HG02973 (cell line): ENCODE data around the gene TXNL4B.
"Not testable (repeated sequence)": the region's sequence is repeated elsewhere in the genome, so short reads cannot be mapped to it uniquely, and the experiment has no call there.

Experiments
- ATAC-seq: cut with Tn5 transposase; IDR thresholded peaks from one replicate; pipeline ENCODE4 v1.9.1; 2021; ENCODE audit warnings: moderate library complexity; ENCODE audit not compliant: unreplicated experiment

Gene TXNL4B

DNA sequence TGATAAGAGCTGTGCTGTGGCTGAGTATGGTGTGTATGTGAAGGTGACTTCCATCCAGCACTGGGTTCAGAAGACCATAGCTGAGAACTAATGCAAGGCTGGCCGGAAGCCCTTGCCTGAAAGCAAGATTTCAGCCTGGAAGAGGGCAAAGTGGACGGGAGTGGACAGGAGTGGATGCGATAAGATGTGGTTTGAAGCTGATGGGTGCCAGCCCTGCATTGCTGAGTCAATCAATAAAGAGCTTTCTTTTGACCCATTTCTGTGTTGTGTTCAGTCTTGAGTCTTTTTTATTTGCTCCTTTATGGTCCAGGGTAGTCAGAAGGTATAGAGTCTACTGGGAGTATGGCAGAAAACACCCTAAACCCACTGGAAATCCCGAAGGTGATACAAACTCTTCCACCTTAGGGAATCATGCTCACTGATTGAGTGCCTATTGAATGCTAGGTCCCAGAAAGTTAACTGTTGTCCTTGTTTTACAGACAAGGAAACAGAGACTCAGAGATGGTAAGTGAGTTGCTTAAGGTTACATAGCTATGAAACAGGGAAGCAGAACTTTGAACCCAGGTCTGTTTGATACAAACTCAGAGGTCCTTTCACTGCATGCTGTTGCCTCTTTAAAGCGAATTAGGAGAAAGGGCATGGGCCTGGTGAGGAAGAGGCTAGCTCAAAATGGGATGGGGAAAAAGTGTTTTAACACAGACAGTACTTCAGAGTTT is 16.3 kb downstream of the TXNL4B start:
- not testable (repeated sequence) for ATAC-seq

DNA sequence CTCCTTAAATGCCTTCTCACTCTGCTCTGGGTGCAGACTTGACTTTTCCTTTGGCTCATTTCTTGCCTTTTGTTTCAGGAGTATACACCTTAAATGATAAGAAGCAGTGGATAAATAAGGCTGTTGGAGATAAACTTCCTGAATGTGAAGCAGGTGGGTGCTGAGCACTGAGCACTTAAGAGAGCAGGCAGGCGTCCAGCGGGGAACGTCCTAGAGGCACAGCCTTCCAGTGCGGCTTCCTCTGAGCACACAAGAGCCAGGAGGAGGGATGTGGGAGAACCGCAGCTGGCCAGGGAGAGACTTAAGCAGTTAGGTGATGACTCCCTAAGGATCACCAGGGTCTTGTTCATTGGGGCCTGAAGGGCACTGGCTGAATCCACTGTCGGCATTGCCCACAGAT is 18.4 kb downstream of the TXNL4B start:
- ATAC-seq = not testable (repeated sequence)

DNA sequence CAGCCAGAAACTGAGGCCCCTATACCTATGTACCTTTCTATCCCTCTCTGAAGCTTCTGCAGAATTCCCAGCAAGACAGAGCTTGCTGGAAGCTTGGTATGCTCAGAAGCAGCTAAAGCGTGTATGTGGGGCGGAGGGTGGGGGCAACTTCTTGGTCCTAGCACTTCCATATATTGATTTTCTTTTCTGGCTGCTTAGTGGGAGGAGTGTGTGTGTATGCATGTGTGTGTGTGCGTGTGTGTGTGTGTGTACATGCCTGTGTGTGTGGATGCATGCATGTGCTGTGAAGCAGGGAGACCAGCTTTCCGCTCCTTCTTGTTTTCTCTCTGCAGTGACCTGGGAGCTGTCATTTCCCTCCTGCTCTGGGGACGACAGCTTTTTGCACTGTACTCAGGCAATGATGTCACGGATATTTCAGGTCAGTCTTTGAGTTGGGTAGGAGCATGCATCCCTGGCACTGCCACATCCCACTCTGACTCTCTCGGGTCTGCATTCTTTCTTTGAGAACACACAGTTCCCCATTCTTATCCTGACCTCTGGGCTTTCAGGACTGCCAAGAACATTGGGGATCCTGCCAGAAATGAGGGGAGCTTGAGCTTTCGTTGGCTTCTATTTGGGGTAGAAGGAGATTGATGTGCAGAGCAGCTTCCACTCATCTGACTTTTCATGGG is 19.7 kb downstream of the TXNL4B start:
- no peak for ATAC-seq

DNA sequence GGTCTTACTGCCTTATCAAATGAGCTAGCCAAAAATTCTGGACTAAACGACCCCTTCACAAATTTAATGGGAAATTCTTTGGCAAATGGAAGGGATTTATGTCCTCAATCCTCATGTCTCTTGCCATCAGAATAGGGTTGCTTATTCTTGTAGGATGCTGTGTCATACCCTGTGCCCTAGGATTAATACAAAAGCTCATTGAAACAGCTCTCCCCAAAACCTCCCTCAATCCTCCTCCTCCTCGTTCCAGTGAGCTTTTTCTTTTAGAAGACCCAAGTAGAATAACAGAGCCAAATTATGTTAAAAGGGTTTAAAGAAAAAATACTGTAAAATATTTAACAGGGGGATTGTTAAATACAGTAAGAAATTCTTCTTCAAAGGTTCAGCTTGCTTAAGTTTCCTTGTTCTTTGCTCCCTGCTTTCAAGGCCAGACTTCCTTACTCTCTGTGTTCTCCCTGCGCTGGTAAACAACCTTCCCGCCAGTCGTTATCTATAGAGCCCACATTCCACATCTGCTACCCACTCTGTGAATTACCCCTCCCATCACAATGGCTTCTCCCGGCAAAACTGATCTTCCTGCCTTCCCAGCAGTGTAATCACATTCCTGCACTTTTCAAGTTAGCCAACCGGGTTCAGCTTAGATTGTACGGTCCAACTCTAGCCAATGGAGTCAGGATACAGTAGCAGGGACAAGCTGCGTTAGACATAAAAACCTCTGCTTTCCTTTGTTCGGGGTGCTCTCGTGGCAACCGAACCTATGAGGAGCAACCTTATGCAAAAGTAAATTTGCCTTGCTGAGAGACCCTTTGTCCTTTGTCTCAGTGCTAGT is 20.7 kb downstream of the TXNL4B start:
- ATAC-seq = no peak

DNA sequence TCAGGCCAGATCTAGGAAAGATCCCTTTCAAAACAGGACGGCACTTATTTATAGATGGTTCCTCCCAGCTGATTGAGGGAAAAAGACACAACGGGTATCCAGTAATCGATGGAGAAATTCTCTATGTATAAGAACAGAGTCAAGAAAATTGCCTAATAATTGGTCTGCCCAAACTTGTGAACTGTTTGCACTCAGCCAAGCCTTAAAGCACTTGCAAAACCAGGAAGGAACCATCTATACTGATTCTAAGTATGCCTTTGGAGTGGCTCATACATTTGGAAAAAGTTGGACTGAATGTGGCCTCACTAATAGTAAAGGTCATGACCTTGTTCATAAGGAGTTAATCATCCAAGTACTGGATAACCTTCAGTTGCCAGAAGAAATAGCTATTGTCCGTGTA is 24.5 kb downstream of the TXNL4B start:
- no peak for ATAC-seq

DNA sequence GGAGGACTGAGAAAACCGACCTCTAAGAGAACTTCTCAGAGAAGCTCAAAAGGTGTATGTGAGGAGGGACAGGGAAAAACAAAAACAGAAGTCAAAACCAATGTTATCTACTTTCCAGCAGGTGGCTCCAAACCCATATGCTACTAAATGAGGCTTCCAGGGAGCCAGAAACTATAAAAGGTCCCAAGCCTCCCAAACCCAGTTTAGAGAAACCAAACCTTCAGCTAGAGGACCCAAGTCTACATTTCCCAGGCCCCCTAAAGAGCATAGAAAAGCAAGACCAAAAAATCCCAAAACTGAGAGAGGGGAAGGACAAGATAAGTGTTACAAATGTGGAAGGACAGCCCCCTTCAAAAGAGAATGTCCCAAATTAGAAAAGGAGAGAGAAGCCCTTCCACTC is 26.7 kb downstream of the TXNL4B start:
- peak; percentile 46 for ATAC-seq

DNA sequence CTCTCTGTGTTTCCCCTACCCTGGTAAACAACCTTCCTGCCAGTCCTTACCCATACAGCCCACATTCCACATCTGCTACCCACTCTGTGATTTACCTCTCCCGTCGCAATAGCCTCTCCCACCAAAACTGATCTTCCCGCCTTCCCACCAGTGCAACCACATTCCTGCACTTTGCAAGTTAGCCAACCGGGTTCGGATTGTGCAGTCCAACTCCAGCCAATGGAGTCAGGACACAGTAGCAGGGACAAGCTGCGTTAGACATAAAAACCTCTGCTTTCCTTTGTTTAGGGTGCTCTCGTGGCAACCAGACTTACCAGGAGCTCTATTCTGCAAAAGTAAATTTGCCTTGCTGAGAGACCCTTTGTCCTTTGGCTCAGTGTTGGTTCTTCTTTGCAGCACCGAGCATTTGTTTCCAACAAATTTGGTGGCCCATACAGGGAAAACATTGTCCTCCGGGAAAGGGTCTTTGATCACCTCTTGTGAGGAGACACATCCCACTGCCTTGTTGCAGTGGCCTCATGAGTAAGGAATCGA is 29.0 kb downstream of the TXNL4B start:
- ATAC-seq = no peak

DNA sequence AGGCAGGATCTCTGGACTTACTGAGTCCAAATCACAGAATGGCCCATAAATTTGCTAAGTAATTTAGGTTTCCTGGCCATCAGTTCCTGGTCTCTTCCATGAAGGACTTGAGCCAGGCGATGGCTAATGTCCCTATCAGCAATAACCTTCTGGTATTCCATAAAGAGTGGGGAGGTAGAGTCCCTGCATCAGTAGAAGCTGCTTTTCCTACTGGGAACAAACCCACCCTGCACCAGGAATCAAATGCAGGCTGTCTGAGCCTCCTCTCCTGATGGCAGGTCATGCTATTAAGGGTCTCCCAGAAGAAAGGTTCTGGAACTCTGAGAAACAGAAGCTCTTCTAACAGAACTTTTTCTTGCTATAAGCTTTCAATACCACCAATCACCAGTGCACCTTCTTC is 31.9 kb downstream of the TXNL4B start:
- no peak for ATAC-seq

DNA sequence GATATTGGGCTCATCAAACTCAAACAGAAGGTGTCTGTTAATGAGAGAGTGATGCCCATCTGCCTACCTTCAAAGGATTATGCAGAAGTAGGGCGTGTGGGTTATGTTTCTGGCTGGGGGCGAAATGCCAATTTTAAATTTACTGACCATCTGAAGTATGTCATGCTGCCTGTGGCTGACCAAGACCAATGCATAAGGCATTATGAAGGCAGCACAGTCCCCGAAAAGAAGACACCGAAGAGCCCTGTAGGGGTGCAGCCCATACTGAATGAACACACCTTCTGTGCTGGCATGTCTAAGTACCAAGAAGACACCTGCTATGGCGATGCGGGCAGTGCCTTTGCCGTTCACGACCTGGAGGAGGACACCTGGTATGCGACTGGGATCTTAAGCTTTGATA is 33.0 kb downstream of the TXNL4B start:
- no peak for ATAC-seq

DNA sequence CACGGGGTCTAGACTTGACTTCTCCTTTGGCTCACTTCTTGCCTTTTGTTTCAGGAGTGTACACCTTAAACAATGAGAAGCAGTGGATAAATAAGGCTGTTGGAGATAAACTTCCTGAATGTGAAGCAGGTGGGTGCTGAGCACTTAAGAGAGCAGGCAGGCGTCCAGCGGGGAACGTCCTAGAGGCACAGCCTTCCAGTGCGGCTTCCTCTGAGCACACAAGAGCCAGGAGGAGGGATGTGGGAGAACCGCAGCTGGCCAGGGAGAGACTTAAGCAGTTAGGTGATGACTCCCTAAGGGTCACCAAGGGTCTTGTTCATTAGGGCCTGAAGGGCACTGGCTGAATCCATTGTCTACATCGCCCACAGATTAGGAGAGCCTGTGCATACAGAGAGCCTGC is 34.4 kb downstream of the TXNL4B start:
- not testable (repeated sequence) for ATAC-seq

DNA sequence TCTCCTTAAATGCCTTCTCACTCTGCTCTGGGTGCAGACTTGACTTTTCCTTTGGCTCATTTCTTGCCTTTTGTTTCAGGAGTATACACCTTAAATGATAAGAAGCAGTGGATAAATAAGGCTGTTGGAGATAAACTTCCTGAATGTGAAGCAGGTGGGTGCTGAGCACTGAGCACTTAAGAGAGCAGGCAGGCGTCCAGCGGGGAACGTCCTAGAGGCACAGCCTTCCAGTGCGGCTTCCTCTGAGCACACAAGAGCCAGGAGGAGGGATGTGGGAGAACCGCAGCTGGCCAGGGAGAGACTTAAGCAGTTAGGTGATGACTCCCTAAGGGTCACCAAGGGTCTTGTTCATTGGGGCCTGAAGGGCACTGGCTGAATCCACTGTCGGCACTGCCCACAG is 36.1 kb downstream of the TXNL4B start:
- not testable (repeated sequence) for ATAC-seq

DNA sequence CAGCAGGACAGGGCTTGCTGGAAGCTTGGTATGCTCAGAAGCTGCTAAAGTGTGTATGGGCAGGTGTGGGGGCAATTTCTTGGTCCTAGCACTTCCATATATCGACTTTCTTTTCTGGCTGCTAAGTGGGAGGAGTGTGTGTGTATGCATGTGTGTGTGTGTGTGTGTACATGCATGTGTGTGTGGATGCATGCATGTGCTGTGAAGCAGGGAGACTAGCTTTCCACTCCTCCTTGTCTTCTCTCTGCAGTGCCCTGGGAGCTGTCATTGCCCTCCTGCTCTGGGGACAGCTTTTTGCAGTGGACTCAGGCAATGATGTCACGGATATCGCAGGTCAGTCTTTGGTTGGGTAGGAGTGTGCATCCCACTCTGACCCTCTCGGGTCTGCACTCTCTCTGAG is 37.5 kb downstream of the TXNL4B start:
- no peak for ATAC-seq

DNA sequence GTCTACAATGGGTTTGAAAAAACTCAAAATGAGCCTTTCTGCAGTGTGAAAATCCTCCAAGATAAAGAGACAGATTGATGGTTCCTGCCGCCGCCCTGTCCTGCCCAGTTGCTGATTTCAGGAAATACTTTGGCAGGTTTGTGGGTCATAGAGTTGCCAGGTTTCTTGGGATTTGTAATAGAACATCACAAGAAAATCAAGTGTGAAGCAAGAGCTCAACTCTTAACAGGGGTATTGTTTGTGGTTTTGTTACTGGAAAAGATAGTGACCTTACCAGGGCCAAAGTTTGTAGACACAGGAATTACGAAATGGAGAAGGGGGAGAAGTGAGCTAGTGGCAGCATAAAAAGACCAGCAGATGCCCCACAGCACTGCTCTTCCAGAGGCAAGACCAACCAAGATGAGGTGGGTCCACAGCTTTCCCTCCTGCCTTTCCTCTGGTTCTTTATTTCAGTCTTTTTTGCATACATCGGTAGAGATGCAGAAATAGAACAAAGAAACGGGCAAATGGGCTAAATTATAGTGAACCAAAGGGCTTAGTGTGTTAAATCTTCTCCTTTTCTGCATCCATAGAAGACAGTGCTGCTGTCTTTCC is 39.1 kb downstream of the TXNL4B start, which contains the start of gene HP:
Gene HP (plus strand): TSS at position 252 of the 594 bp plus-strand sequence. CDS start 148 bp downstream, at position 400.
- ATAC-seq = not testable (repeated sequence)

DNA sequence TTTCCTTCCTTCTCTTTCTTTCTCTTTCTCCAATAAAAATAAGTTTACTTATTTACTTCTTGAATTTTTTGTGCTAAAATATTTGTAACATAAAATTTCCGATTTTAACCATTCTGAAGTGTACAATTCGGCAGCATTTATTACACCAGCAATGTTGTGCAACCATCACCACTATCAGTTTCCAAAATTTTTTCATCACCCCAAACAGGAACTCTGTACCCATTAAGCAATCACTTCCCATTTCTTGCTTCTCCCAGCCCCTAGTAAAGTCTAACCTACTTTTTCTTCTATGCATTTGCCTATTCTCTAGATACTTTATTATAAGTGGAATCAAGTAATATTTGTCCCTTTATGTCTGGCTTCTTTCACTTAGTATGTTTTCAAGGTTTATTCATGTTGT is 41.6 kb downstream of the TXNL4B start:
- no peak for ATAC-seq

DNA sequence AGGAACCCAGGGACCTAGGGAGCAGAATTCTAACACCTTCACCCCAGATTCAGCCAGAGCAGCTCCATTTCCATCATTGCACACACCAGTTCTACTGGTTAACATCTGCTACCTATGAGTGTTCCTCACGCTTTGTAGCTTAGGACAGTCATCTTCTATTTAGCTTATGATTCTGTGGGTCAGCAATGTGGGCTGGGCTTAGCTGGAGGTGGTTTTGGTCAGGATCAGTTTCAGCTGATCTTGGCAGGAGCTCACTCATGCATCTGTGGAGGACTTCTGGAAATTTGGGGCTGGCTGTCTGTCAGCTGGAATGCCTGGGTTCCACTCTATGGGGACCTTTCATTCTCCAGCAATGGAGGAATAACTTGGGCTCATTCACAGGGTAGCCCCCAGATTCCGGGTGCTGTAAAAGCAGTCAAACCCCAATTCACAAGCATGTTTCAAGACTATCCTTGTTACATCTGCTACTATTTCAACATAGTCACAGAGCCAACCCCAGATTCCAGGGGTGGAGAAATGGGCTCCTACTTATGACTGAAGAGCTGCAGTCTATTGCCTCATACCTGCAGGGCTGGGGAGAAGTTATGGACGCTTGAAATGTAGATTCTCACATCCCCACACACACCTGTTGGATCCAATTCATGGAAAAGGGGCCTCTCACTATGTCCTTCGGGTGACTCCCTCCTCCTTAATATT is 42.5 kb downstream of the TXNL4B start:
- ATAC-seq = no peak

DNA sequence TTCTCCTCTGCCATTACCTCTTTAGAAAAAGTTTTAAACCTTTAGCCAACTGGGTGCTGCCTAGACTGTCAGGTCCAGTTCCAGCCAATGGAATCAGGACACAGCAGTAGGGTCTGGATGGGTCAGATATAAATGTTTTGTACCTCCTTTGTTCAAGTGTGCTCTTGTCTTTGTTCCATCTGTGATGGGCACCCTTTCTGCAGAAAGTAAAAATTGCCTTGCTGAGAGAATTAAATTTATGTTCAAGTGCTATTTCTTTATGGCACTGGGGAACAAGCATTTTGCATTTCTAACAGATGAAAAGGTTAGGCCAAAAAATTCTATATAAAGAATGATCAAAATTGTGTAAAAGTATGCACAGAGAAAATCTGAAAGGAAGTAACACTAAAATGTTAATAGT is 44.3 kb downstream of the TXNL4B start:
- ATAC-seq = no peak

DNA sequence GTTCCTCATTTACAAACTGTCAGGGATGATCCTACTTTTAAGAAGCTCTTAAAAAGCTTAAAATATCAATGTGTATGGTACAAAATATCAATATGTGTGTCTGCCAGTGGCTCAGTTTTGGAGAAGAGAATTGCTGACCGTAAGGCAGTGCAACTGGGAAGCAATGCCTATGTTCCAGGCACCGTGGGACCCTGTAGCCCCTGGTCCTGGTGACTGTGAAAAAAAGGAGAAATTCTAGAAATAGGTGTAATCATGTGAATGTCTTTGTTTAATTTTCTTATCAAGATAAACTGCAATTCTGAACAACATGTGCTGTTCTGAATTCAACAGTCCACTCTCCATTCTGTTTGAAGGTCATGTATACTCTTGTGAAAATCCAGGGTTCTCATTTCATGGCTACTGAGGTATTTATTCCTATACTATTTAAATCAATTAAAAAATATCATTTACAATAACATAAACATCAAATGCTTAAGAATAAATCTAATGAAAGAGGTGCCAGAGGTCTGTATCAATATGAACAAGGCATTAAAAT is 48.5 kb downstream of the TXNL4B start:
- ATAC-seq = no peak

DNA sequence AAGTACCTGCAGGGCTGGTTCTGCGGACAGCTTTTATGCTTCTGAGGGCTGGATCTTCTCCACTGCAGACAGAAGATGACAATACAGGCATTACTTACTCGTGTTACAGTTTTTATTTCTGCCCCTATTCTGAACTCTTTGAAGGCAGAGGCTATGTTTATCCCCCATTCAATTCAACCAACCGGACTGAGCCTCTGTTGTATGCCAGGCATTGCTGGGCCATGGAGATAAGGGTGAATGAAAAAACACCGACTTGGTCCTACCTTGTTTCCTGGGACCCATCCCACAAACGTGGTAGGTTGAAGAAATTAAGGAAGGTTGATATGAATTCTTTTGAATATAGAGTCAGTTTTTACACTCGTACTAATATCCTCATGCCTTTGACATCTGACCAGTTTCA is 49.1 kb downstream of the TXNL4B start:
- ATAC-seq = no peak

DNA sequence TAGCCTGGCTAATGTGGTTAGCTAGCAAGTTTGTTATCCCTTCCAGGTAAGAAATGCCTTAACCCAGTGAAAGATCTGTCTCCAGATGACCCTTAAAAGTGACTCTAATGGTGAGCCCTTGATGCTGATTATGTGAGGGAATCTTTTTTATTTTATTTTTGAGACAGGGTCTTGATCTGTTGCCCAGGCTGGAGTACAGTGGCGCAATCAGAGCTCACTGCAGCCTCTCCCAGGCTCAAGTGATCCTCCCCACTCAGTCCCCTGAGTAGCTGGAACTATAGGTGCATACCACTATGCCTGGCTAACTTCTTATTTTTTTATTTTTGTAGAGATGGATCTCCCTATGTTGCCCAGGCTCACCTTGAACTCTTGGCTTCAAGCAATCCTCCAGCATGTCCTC is 49.9 kb downstream of the TXNL4B start:
- ATAC-seq = no peak

DNA sequence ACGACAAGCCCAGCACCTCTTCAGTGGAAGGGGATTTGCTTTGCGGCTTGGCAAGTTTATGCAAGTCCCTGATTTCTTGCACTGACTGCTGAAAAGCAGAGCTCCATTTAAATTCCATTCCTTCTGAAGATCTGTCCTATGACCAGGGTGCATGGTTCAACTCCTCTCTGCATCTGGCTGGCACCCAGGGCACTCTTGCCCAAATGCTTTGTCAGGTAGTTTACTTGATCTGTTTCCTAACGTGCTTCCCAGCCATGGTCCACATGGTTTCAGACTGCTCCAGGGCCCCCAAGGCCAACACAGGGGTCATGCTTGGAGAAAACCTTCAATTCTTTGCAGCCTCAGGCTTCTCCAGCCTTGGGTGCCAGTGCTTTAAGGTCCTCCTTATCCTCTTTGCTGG is 50.4 kb downstream of the TXNL4B start:
- ATAC-seq = no peak
